ENCODE data around the gene YBX3. TPM values are rescaled to one million over a fixed set of nuclear protein-coding genes. Genes with fewer than 3 reads are reported as not detected.
"Not testable (repeated sequence)": the region's sequence is repeated elsewhere in the genome, so short reads cannot be mapped to it uniquely, and the experiment has no call there.

YBX3 gene
- total RNA-seq, 5 donors from 2014 or later (not counting 1 experiment from before 2014, with no cell fraction given), result 14.8 to 101 (median 44.2) TPM

DNA sequence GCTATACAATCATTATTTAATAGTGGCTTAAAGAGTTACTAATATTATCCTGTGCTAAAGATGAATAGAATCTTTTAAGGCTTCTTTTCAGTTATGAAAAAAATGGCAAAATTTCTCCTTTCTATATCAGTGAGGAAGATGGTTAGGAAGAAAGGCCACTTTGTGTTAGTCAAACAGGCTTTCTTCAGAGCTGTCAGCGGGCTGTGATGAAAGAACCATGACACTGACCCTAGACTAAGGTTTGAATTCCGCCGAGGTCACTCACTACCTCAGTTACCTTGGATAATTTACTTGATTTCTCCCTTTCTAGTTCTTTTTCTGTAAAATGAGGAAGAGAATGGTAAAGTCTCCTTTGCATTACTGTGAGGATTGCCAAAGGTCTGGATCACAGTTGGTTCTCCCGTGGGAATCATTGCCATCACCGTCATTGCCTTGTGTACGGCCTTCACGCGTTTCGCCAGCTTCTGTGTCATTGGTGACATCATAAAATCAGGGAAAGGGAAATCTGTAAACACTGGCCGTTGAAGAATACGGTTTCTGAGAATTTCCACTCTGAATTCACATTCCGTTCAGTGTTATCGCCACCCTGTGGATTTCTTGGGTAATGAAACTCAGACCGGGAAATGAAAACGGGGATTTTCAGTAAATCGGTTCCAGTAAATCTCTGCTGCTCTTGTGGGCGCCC, 26.7 kb upstream of the YBX3 start:
- Histone ChIP-seq H3K9me3 (no peaks in the 10 kb centered on the region), H3K27ac (ENCODE audit: low read length) (no peak overlapping the region), H3K27me3 (replicated peaks in 1 of 2; ENCODE audit: control insufficient read depth in 2 of 2, extremely low read depth in 1 of 2, insufficient read depth in 2 of 2, low read length in 1 of 2) (peaks cover 0 to 15% of the 10 kb centered on the region in 2 experiments), H3K4me3 (ENCODE audit: control insufficient read depth in 1 of 2, extremely low read depth in 1 of 2, low read length in 1 of 2) (no peak overlapping the region), H3K36me3 (ENCODE audit: control insufficient read depth in 2 of 2, extremely low read depth in 1 of 2, insufficient read depth in 1 of 2, low read length in 1 of 2) (no peaks in the 10 kb centered on the region), H3K4me1 (ENCODE audit: control insufficient read depth in 1 of 2, extremely low read depth in 1 of 2, insufficient read depth in 2 of 2, low read length in 2 of 2) (peaks cover 0 to 4% of the 10 kb centered on the region in 2 experiments)
- no peaks in the 10 kb centered on the region for H3K9me3 Mint-ChIP-seq
- 8% methylated on average over 4 of the region's 17 CpGs for WGBS (ENCODE audit: insufficient coverage)
- CTCF ChIA-PET, result interaction anchor here (0.6 to 1.8 kb wide), 14 partner anchors 9 to 1052 kb away, joined by 3 to 8 read pairs (median 4); partner anchors contain the start of genes GABARAPL1 (in 1 of the 2) and YBX3 (in 1 of the 2)
- H3K4me3 Mint-ChIP-seq, result peak overlapping the region in 2 of 3 donors; percentile 39 to 44
- POLR2A ChIA-PET, result interaction anchor here in 1 of 2 donors (0.6 to 0.7 kb wide), 2 partner anchors 385 to 422 kb away, joined by 3 to 5 read pairs; no protein-coding TSS in a partner anchor
- peaks cover 6 to 11% (median 9%) of the 10 kb centered on the region in 3 donors for H3K4me1 Mint-ChIP-seq
- ATAC-seq (replicated peaks in 1 of 4), result peak; percentile 92 to 98 (median 94)
- peaks cover 37 to 42% of the 10 kb centered on the region in 2 donors for H3K27me3 Mint-ChIP-seq
- H3K36me3 Mint-ChIP-seq, result no peaks in the 10 kb centered on the region
- H3K27ac Mint-ChIP-seq, result no peak overlapping the region
- peak in 34 of 35 experiments; percentile 22 to 85 (median 60) for DNase-seq

DNA sequence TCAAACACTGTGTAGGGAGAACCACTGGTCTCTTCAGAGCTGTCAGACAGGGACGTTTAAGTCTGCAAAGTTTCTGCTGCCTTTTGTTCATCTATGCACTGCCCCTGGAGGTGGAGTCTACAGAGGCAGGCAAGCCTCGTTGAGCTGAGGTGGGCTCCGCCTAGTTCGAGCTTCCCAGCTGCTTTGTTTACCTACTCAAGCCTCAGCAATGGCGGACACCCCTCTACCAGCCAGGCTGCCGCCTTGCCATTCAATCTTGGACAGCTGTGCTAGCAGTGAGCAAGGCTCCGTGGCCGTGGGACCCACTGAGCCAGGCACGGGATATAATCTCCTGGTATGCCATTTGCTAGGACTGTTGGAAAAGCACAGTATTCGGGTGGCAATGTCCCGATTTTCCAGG, 24.6 kb upstream of the YBX3 start:
- H3K9me3 Mint-ChIP-seq, result no peaks in the 10 kb centered on the region

DNA sequence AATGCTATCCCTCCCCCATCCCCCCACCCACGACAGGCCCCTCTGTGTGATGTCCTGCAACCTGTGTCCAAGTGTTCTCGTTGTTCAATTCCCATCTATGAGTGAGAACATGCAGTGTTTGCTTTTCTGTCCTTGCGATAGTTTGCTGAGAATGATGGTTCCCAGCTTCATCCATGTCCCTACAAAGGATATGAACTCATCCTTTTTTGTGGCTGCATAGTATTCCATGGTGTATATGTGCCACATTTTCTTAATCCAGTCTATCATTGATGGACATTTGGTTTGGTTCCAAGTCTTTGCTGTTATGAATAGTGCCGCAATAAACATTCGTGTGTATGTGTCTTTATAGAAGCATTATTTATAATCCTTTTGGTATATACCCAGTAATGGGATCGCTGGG, 20.3 kb upstream of the YBX3 start:
- CTCF ChIA-PET; H3K36me3 ChIP-seq (ENCODE audit: control insufficient read depth in 2 of 2, extremely low read depth in 1 of 2, insufficient read depth in 1 of 2, low read length in 1 of 2); H3K27ac ChIP-seq (ENCODE audit: low read length); DNase-seq; H3K9me3 ChIP-seq; H3K4me3 Mint-ChIP-seq; H3K9me3 Mint-ChIP-seq; H3K4me1 ChIP-seq (ENCODE audit: control insufficient read depth in 1 of 2, extremely low read depth in 1 of 2, insufficient read depth in 2 of 2, low read length in 2 of 2); H3K27ac Mint-ChIP-seq; H3K4me3 ChIP-seq (ENCODE audit: control insufficient read depth in 1 of 2, extremely low read depth in 1 of 2, low read length in 1 of 2); H3K4me1 Mint-ChIP-seq; POLR2A ChIA-PET; ATAC-seq (replicated peaks in 1 of 4); H3K36me3 Mint-ChIP-seq: not testable (repeated sequence)
- 100% methylated on average over 2 of the region's 6 CpGs for WGBS (ENCODE audit: insufficient coverage)
- H3K27me3 Mint-ChIP-seq, result peaks cover 24 to 25% of the 10 kb centered on the region in 2 donors
- H3K27me3 ChIP-seq (replicated peaks in 1 of 2; ENCODE audit: control insufficient read depth in 2 of 2, extremely low read depth in 1 of 2, insufficient read depth in 2 of 2, low read length in 1 of 2), result peaks cover 0 to 12% of the 10 kb centered on the region in 2 experiments

More for the DNA sequence above, 24.6 kb upstream of the YBX3 start:
- WGBS (ENCODE audit: insufficient coverage), result 71% methylated on average over 11 of the region's 11 CpGs
- peaks cover 36 to 37% of the 10 kb centered on the region in 2 donors for H3K27me3 Mint-ChIP-seq
- no peaks in the 10 kb centered on the region for H3K36me3 Mint-ChIP-seq
- Histone ChIP-seq H3K27me3 (replicated peaks in 1 of 2; ENCODE audit: control insufficient read depth in 2 of 2, extremely low read depth in 1 of 2, insufficient read depth in 2 of 2, low read length in 1 of 2) (peaks cover 0 to 15% of the 10 kb centered on the region in 2 experiments), H3K4me1 (ENCODE audit: control insufficient read depth in 1 of 2, extremely low read depth in 1 of 2, insufficient read depth in 2 of 2, low read length in 2 of 2) (peaks cover 0 to 4% of the 10 kb centered on the region in 2 experiments), H3K27ac (ENCODE audit: low read length) (no peak overlapping the region), H3K36me3 (ENCODE audit: control insufficient read depth in 2 of 2, extremely low read depth in 1 of 2, insufficient read depth in 1 of 2, low read length in 1 of 2) (no peaks in the 10 kb centered on the region), H3K9me3 (no peaks in the 10 kb centered on the region), H3K4me3 (ENCODE audit: control insufficient read depth in 1 of 2, extremely low read depth in 1 of 2, low read length in 1 of 2) (no peak overlapping the region)
- ATAC-seq (replicated peaks in 1 of 4) (no peak), DNase-seq (no peak)
- no peak overlapping the region for H3K27ac Mint-ChIP-seq
- CTCF ChIA-PET, result interaction anchor here in 1 of 2 donors (0.5 kb wide), 1 partner anchor 15 kb away, joined by 3 read pairs; no protein-coding TSS in a partner anchor
- POLR2A ChIA-PET, result interaction anchor here in 1 of 2 donors (0.6 kb wide), 1 partner anchor 23 kb away, joined by 3 read pairs; no protein-coding TSS in a partner anchor
- H3K4me3 Mint-ChIP-seq, result no peak overlapping the region
- peaks cover 6 to 11% (median 9%) of the 10 kb centered on the region in 3 donors for H3K4me1 Mint-ChIP-seq

DNA sequence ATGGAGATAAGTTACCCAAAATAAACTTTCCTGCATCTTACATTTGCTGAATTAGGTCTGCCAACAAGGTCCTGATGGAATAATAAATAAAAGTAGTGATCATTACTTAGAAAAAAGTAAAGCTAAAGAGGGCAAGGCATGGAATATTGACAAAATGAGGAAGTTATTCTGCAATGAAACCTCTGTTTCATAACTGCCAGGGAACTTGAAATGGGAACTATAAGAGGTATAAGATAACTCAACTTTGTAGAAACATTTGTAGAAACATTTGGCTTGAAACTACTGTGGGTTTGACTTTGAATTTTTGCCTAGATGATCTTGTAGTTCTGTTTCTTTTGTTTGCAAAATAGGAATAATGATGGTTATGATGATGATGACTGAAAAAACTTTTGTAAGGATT, 18.7 kb upstream of the YBX3 start:
- ATAC-seq (replicated peaks in 1 of 4), result no peak
- CTCF ChIA-PET, result no interaction called here
- H3K36me3 ChIP-seq (ENCODE audit: control insufficient read depth in 2 of 2, extremely low read depth in 1 of 2, insufficient read depth in 1 of 2, low read length in 1 of 2), result no peaks in the 10 kb centered on the region
- no peaks in the 10 kb centered on the region for H3K27me3 ChIP-seq (replicated peaks in 1 of 2; ENCODE audit: control insufficient read depth in 2 of 2, extremely low read depth in 1 of 2, insufficient read depth in 2 of 2, low read length in 1 of 2)
- no peak for DNase-seq
- Mint-ChIP-seq H3K4me3 (no peak overlapping the region), H3K9me3 (no peaks in the 10 kb centered on the region), H3K27ac (no peak overlapping the region), H3K4me1 (no peaks in the 10 kb centered on the region), H3K27me3 (peaks cover 13 to 20% of the 10 kb centered on the region in 2 donors), H3K36me3 (no peaks in the 10 kb centered on the region)
- POLR2A ChIA-PET, result no interaction called here
- H3K4me1 ChIP-seq (ENCODE audit: control insufficient read depth in 1 of 2, extremely low read depth in 1 of 2, insufficient read depth in 2 of 2, low read length in 2 of 2), result no peaks in the 10 kb centered on the region
- H3K4me3 ChIP-seq (ENCODE audit: control insufficient read depth in 1 of 2, extremely low read depth in 1 of 2, low read length in 1 of 2), result no peak overlapping the region
- no peaks in the 10 kb centered on the region for H3K9me3 ChIP-seq
- no peak overlapping the region for H3K27ac ChIP-seq (ENCODE audit: low read length)

DNA sequence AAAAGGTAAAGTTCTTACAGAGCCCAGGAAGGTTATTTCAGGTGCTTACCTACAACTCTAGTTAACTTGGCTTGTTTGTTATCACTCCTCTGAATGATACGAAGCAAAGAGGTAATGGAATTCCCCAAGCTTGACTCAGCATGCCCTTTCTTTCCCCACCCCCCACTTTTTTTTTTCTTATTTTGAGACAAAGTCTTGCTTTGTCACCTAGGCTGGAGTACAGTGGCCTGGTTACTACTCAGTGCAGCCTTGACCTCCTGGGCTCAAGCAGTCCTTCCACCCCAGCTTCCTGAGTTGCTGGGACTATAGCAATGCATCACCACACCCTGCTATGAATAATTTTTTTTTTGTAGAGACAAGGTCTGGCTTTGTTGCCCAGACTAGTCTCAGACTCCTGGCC, 17.1 kb upstream of the YBX3 start:
- no peak overlapping the region for H3K4me3 Mint-ChIP-seq
- H3K27ac Mint-ChIP-seq, result no peak overlapping the region
- Histone ChIP-seq H3K36me3 (ENCODE audit: control insufficient read depth in 2 of 2, extremely low read depth in 1 of 2, insufficient read depth in 1 of 2, low read length in 1 of 2) (no peaks in the 10 kb centered on the region), H3K27ac (ENCODE audit: low read length) (no peak overlapping the region), H3K4me1 (ENCODE audit: control insufficient read depth in 1 of 2, extremely low read depth in 1 of 2, insufficient read depth in 2 of 2, low read length in 2 of 2) (no peaks in the 10 kb centered on the region), H3K27me3 (replicated peaks in 1 of 2; ENCODE audit: control insufficient read depth in 2 of 2, extremely low read depth in 1 of 2, insufficient read depth in 2 of 2, low read length in 1 of 2) (no peaks in the 10 kb centered on the region), H3K4me3 (ENCODE audit: control insufficient read depth in 1 of 2, extremely low read depth in 1 of 2, low read length in 1 of 2) (no peak overlapping the region), H3K9me3 (no peaks in the 10 kb centered on the region)
- WGBS (ENCODE audit: insufficient coverage), result 33% methylated on average over 1 of the region's 1 CpG
- H3K36me3 Mint-ChIP-seq, result no peaks in the 10 kb centered on the region
- ATAC-seq (replicated peaks in 1 of 4) (no peak), DNase-seq (no peak)
- H3K4me1 Mint-ChIP-seq, result no peaks in the 10 kb centered on the region
- ChIA-PET CTCF (interaction anchor here (0.7 to 1.9 kb wide), 3 partner anchors 10 to 504 kb away, joined by 3 to 6 read pairs (median 4); no protein-coding TSS in a partner anchor), POLR2A (no interaction called here)
- peaks cover 6 to 9% of the 10 kb centered on the region in 2 donors for H3K27me3 Mint-ChIP-seq
- H3K9me3 Mint-ChIP-seq, result no peaks in the 10 kb centered on the region

DNA sequence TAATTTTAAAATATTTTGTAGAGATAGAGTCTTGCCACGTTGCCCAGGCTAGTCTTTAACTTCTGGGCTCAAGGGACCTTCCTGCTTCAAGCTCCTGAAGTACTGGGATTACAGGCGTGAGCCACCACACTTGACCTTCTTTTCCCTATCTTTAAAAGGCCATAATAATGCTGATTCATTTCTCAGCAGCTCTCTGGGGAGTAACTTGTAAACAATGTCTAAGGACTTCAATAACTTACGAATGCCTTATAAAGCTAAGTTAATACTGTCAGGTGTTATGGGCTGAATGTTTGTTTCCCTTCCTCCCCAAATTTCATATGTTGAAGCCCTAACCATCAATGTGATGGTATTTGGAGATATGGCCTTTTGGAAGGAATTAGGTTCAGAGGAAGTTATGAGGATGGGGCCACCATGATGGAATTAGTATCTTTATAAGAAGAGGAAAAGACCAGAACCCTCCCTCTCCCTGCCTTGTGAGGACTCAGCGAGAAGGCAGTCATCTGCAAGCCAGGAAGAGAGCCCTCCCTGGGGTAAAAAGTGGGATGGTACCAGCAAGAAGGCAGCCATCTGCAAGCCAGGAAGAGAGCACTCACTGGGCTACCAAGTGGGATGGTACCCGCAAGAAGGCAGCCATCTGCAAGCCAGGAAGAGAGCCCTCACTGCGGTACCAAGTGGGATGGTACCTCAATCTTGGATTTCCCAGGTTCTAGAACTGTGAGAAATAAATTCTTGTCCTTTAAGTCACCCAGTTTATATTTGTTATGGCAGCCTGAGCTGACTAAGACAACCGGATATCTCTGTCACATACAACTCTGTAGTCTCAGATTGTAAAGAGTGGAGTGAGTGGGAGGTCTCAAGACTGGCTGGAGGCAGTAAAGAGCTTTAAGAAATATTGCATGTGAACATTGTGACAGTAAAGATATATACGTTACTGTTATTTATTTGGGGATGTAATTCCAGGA, 16.3 kb upstream of the YBX3 start:
- Mint-ChIP-seq H3K4me3 (no peak overlapping the region), H3K27me3 (peaks cover 4 to 10% of the 10 kb centered on the region in 2 donors), H3K4me1 (no peaks in the 10 kb centered on the region), H3K27ac (no peak overlapping the region), H3K36me3 (no peaks in the 10 kb centered on the region), H3K9me3 (no peaks in the 10 kb centered on the region)
- CTCF ChIA-PET, result interaction anchor here in 1 of 2 donors (0.6 to 1.9 kb wide), 3 partner anchors 10 to 503 kb away, joined by 3 to 6 read pairs (median 3); no protein-coding TSS in a partner anchor
- no peaks in the 10 kb centered on the region for H3K9me3 ChIP-seq
- POLR2A ChIA-PET, result no interaction called here
- H3K27me3 ChIP-seq (replicated peaks in 1 of 2; ENCODE audit: control insufficient read depth in 2 of 2, extremely low read depth in 1 of 2, insufficient read depth in 2 of 2, low read length in 1 of 2), result no peaks in the 10 kb centered on the region
- H3K36me3 ChIP-seq (ENCODE audit: control insufficient read depth in 2 of 2, extremely low read depth in 1 of 2, insufficient read depth in 1 of 2, low read length in 1 of 2), result no peaks in the 10 kb centered on the region
- no peak overlapping the region for H3K27ac ChIP-seq (ENCODE audit: low read length)
- DNase-seq (no peak), ATAC-seq (replicated peaks in 1 of 4) (no peak)
- 89% methylated on average over 1 of the region's 8 CpGs for WGBS (ENCODE audit: insufficient coverage)
- no peaks in the 10 kb centered on the region for H3K4me1 ChIP-seq (ENCODE audit: control insufficient read depth in 1 of 2, extremely low read depth in 1 of 2, insufficient read depth in 2 of 2, low read length in 2 of 2)
- H3K4me3 ChIP-seq (ENCODE audit: control insufficient read depth in 1 of 2, extremely low read depth in 1 of 2, low read length in 1 of 2), result no peak overlapping the region
